ENCODE data around the gene PGAP2.
"Not testable (repeated sequence)": the region's sequence is repeated elsewhere in the genome, so short reads cannot be mapped to it uniquely, and the experiment has no call there.

PGAP2 gene

GRCh38 chr11:3807909-3808860 lies at the start of gene PGAP2:
TSS of gene PGAP2 (plus strand) at chr11:3808560. CDS start at chr11:3811260, 2,700 bp downstream.
- DNase-seq = no peak

GRCh38 chr11:3764266-3764665 lies 44.1 kb upstream of the PGAP2 start:
- no peak for DNase-seq

GRCh38 chr11:3766836-3767235 lies 41.5 kb upstream of the PGAP2 start:
- not testable (repeated sequence) for DNase-seq

GRCh38 chr11:3767536-3767935 lies 40.8 kb upstream of the PGAP2 start:
- DNase-seq = no peak

- no peak for DNase-seq
Measured at GRCh38 chr11:3773180-3773579, 35.2 kb upstream of the PGAP2 start.

- DNase-seq = no peak
Measured at GRCh38 chr11:3775736-3776406, 32.5 kb upstream of the PGAP2 start.

GRCh38 chr11:3781423-3781822 lies 26.9 kb upstream of the PGAP2 start:
- DNase-seq = no peak

GRCh38 chr11:3782963-3783362 lies 25.4 kb upstream of the PGAP2 start:
- DNase-seq = no peak

GRCh38 chr11:3783611-3784010 lies 24.7 kb upstream of the PGAP2 start:
- DNase-seq = no peak

GRCh38 chr11:3786781-3787428 lies 21.5 kb upstream of the PGAP2 start:
- no peak for DNase-seq

- not testable (repeated sequence) for DNase-seq
Measured at GRCh38 chr11:3794387-3794786, 14.0 kb upstream of the PGAP2 start.

GRCh38 chr11:3795131-3796001 lies 13.0 kb upstream of the PGAP2 start:
- no peak for DNase-seq

GRCh38 chr11:3796002-3796311 lies 12.4 kb upstream of the PGAP2 start:
- DNase-seq = no peak

- no peak for DNase-seq
Measured at GRCh38 chr11:3796346-3796745, 12.0 kb upstream of the PGAP2 start.

GRCh38 chr11:3796801-3797328 lies 11.5 kb upstream of the PGAP2 start:
- no peak for DNase-seq

- peak; percentile 96 for DNase-seq
Measured at GRCh38 chr11:3797329-3798090, 10.8 kb upstream of the PGAP2 start, which contains the start of gene NUP98. TSS of gene NUP98 (minus strand) at chr11:3797554. CDS start at chr11:3782117, 15,437 bp downstream.

- no peak for DNase-seq
Measured at GRCh38 chr11:3799143-3799542, 9.2 kb upstream of the PGAP2 start.

- no peak for DNase-seq
Measured at GRCh38 chr11:3799873-3800272, 8.5 kb upstream of the PGAP2 start.

GRCh38 chr11:3802011-3802790 lies 6.2 kb upstream of the PGAP2 start:
- DNase-seq = no peak

- no peak for DNase-seq
Measured at GRCh38 chr11:3803726-3804495, 4.4 kb upstream of the PGAP2 start.

All from NCI-H1048 (cell line).